HEK293 (cell line): ENCODE measurements around the gene TBX3.

ENCODE experiments used
- CTCF ChIA-PET: fragments of 350-600 bp; formaldehyde crosslinking; extraction: SDS; loops from one replicate; lab custom pipeline; 2021; ENCODE audit warnings: antibody characterized with exemption; lab: Yijun Ruan, JAX
- POLR2A ChIA-PET: fragments of 300-600 bp; formaldehyde crosslinking; extraction: SDS; loops from one replicate; lab custom pipeline; 2020; ENCODE audit warnings: antibody characterized with exemption, inconsistent platforms; lab: Yijun Ruan, JAX
- H3K27ac ChIP-seq: fragments of 200-500 bp; sonication (Bioruptor generic); 2 replicates; pipeline ENCODE4 v1.5.1; 2014; ENCODE audit warnings: low read depth, low read length, control low read depth, inconsistent platforms; ENCODE audit errors: extremely low read depth
- H3K36me3 ChIP-seq, 2 experiments: fragments of 200-500 bp in 1 of 2; sonication (Bioruptor generic) in 1 of 2; 1 replicate in 1 of 2; 2 replicates in 1 of 2; pipeline ENCODE4 v1.5.1; 2014 to 2017; ENCODE audit warnings: inconsistent platforms in 2 of 2, low read length in 2 of 2; ENCODE audit not compliant: control insufficient read depth in 2 of 2, insufficient read depth in 1 of 2
- H3K4me1 ChIP-seq: fragments of 200-500 bp; sonication (Bioruptor generic); 2 replicates; pipeline ENCODE4 v1.5.1; 2014; ENCODE audit warnings: mild to moderate bottlenecking, low read length, inconsistent platforms; ENCODE audit not compliant: control insufficient read depth, insufficient read depth
- H3K4me3 ChIP-seq: 2 replicates; pipeline ENCODE4 v1.5.1; 2011; ENCODE audit warnings: low read depth, mild to moderate bottlenecking, control low read depth, low read length, moderate library complexity
- H3K9me3 ChIP-seq: fragments of 200-500 bp; sonication (Bioruptor generic); 2 replicates; pipeline ENCODE4 v1.5.1; 2014; ENCODE audit warnings: low read depth, low read length, inconsistent platforms; ENCODE audit not compliant: control insufficient read depth, insufficient read depth
- CTCF ChIP-seq: fragments of 450-650 bp; formaldehyde crosslinking; IDR thresholded peaks from 2 replicates; pipeline ENCODE4 v1.5.1; 2016; ENCODE audit warnings: missing biosample characterization, missing genetic modification characterization
- GLIS1 ChIP-seq: fragments of 450-650 bp; formaldehyde crosslinking; IDR thresholded peaks from 2 replicates; pipeline ENCODE4 v1.5.1; 2016; ENCODE audit warnings: missing biosample characterization, missing genetic modification characterization
- IKZF3 ChIP-seq: fragments of 450-650 bp; IDR thresholded peaks from 2 replicates; pipeline ENCODE4 v1.5.0; 2018; ENCODE audit warnings: missing biosample characterization, mild to moderate bottlenecking, missing genetic modification characterization, moderate library complexity
- KLF16 ChIP-seq: fragments of 450-650 bp; formaldehyde crosslinking; IDR thresholded peaks from 2 replicates; pipeline ENCODE4 v1.5.1; 2017; ENCODE audit warnings: missing biosample characterization, missing genetic modification characterization
- KLF7 ChIP-seq: fragments of 450-650 bp; formaldehyde crosslinking; IDR thresholded peaks from 2 replicates; pipeline ENCODE4 v1.5.1; 2016; ENCODE audit warnings: missing biosample characterization, missing genetic modification characterization, borderline replicate concordance
- REST ChIP-seq: fragments of 450-650 bp; formaldehyde crosslinking; IDR thresholded peaks from 2 replicates; pipeline ENCODE4 v1.5.1; 2016; ENCODE audit warnings: missing biosample characterization, missing genetic modification characterization
- SALL2 ChIP-seq: fragments of 450-650 bp; formaldehyde crosslinking; IDR thresholded peaks from 2 replicates; pipeline ENCODE4 v1.5.0; 2017; ENCODE audit warnings: missing biosample characterization, mild to moderate bottlenecking, missing genetic modification characterization, borderline replicate concordance
- ZBTB10 ChIP-seq: fragments of 450-650 bp; formaldehyde crosslinking; IDR thresholded peaks from 2 replicates; pipeline ENCODE4 v1.5.1; 2016; ENCODE audit warnings: missing biosample characterization, missing genetic modification characterization
- ZBTB11 ChIP-seq: fragments of 450-650 bp; formaldehyde crosslinking; conservative IDR thresholded peaks from 2 replicates; pipeline ENCODE4 v1.5.1; 2016; ENCODE audit warnings: low read depth, missing biosample characterization, missing genetic modification characterization
- ZEB2 ChIP-seq: fragments of 450-650 bp; formaldehyde crosslinking; IDR thresholded peaks from 2 replicates; pipeline ENCODE4 v1.5.1; 2016; ENCODE audit warnings: missing biosample characterization, missing genetic modification characterization
- ZNF26 ChIP-seq: fragments of 450-650 bp; formaldehyde crosslinking; IDR thresholded peaks from 2 replicates; pipeline ENCODE4 v1.5.1; 2016; ENCODE audit warnings: missing biosample characterization, missing genetic modification characterization
- ZNF280D ChIP-seq: fragments of 450-650 bp; formaldehyde crosslinking; IDR thresholded peaks from 2 replicates; pipeline ENCODE4 v1.5.1; 2016; ENCODE audit warnings: missing biosample characterization, missing genetic modification characterization
- ZNF426 ChIP-seq: fragments of 450-650 bp; formaldehyde crosslinking; IDR thresholded peaks from 2 replicates; pipeline ENCODE4 v1.5.1; 2017; ENCODE audit warnings: missing biosample characterization, missing genetic modification characterization, mild to moderate bottlenecking, inconsistent platforms, moderate library complexity
- ZNF514 ChIP-seq: fragments of 450-650 bp; formaldehyde crosslinking; IDR thresholded peaks from 2 replicates; pipeline ENCODE4 v1.5.1; 2016; ENCODE audit warnings: missing biosample characterization, missing genetic modification characterization
- ZNF623 ChIP-seq: fragments of 450-650 bp; formaldehyde crosslinking; IDR thresholded peaks from 2 replicates; pipeline ENCODE4 v1.5.1; 2016; ENCODE audit warnings: missing biosample characterization, missing genetic modification characterization
- ZNF664 ChIP-seq: fragments of 450-650 bp; formaldehyde crosslinking; IDR thresholded peaks from 2 replicates; pipeline ENCODE4 v1.5.1; 2016; ENCODE audit warnings: missing biosample characterization, missing genetic modification characterization
- ZNF701 ChIP-seq: fragments of 450-650 bp; formaldehyde crosslinking; IDR thresholded peaks from 2 replicates; pipeline ENCODE4 v1.5.1; 2016; ENCODE audit warnings: missing biosample characterization, missing genetic modification characterization
- ZNF777 ChIP-seq: fragments of 450-650 bp; formaldehyde crosslinking; IDR thresholded peaks from 2 replicates; pipeline ENCODE4 v1.5.1; 2017; ENCODE audit warnings: missing biosample characterization, missing genetic modification characterization, borderline replicate concordance

TBX3 gene

GRCh38 chr12:114655934-114656749 is 27.8 kb downstream of the TBX3 start:
- Histone ChIP-seq H3K4me1 (peaks cover 23% of the 10 kb centered on the region), H3K4me3 (no peak overlapping the region), H3K9me3 (no peaks in the 10 kb centered on the region), H3K36me3 (no peaks in the 10 kb centered on the region), H3K27ac (peak overlapping the region; percentile 75)
- POLR2A ChIA-PET = interaction anchor here (2.1 kb wide), 1 partner anchor 28 kb away, joined by 10 read pairs; the partner anchor contains the start of gene TBX3
- CTCF ChIA-PET = interaction anchor here (0.5 to 2.1 kb wide), 5 partner anchors 10 to 1406 kb away, joined by 3 to 16 read pairs (median 4); no protein-coding TSS in a partner anchor
- TF ChIP-seq ZNF514 (tag by site-specific recombination) (no peak), CTCF (tag by site-specific recombination) (no peak), KLF16 (tag by site-specific recombination) (no peak), ZBTB10 (tag by site-specific recombination) (no peak), SALL2 (tag by site-specific recombination) (no peak), ZNF623 (tag by site-specific recombination) (no peak), GLIS1 (tag by site-specific recombination) (peak; percentile 95), ZNF26 (tag by site-specific recombination) (no peak), IKZF3 (tag by site-specific recombination) (peak; percentile 91), REST (tag by site-specific recombination) (no peak), KLF7 (tag by site-specific recombination) (no peak), ZNF280D (tag by site-specific recombination) (no peak), ZEB2 (tag by site-specific recombination) (peak; percentile 87), ZNF426 (no peak), ZBTB11 (tag by site-specific recombination) (0 out of 2 replicates have a peak, but pooled peaks have one; percentile 8), ZNF777 (no peak), ZNF664 (tag by site-specific recombination) (no peak), ZNF701 (tag by site-specific recombination) (no peak)
